Upper lobe of left lung (tissue), 4 donors: ENCODE data around the gene STXBP6.

ENCODE experiments used
- CTCF ChIP-seq, 6 experiments: fragments of 450-650 bp in 4 of 6; fragments of 200-600 bp in 2 of 6; sonication (generic) in 2 of 6; IDR thresholded peaks; one replicate each; pipeline ENCODE4 v1.5.1; 2016 to 2019; ENCODE audit warnings: antibody characterized with exemption in 6 of 6
- EP300 ChIP-seq, 4 donors: sonication (generic); formaldehyde crosslinking; IDR thresholded peaks; one replicate each; pipeline ENCODE4 v1.5.1; 2017; ENCODE audit warnings: antibody characterized with exemption in 4 of 4, control low read depth in 2 of 4
- POLR2A ChIP-seq, 4 donors: fragments of 450-650 bp; IDR thresholded peaks; one replicate each; pipeline ENCODE4 v1.5.1; 2016 to 2017; ENCODE audit warnings: antibody characterized with exemption in 4 of 4, mild to moderate bottlenecking in 2 of 4

- no peak for TF ChIP-seq CTCF (IDR thresholded peaks at IDR 0.05)
- no peak for TF ChIP-seq POLR2A (IDR thresholded peaks at IDR 0.05)
- no peak for TF ChIP-seq EP300 (IDR thresholded peaks at IDR 0.05)
These were observed 136.9 kb downstream of the STXBP6 start for GRCh38 chr14:24913021-24913420.
